Left ventricle myocardium inferior (tissue), 1 donor: ENCODE measurements around the gene BACE1. TPM values are rescaled to one million over a fixed set of nuclear protein-coding genes. Genes with fewer than 3 reads are reported as not detected.
"Not testable (repeated sequence)": the region's sequence is repeated elsewhere in the genome, so short reads cannot be mapped to it uniquely, and the experiment has no call there.

Experiments
- DNase-seq: peaks from one replicate; pipeline ENCODE4 v3.0.0-alpha.2; 2020
- H3K27ac ChIP-seq: fragments of 200-600 bp; replicated peaks from 2 replicates; pipeline ENCODE4 v1.8.0; 2021
- H3K27me3 ChIP-seq: fragments of 200-600 bp; 2 replicates; pipeline ENCODE4 v1.8.0; 2021; ENCODE audit warnings: low read depth
- H3K36me3 ChIP-seq: fragments of 200-600 bp; 2 replicates; pipeline ENCODE4 v1.8.0; 2021
- H3K4me1 ChIP-seq: fragments of 200-600 bp; 2 replicates; pipeline ENCODE4 v1.8.0; 2021
- H3K4me3 ChIP-seq: fragments of 200-600 bp; 2 replicates; pipeline ENCODE4 v1.8.0; 2021; ENCODE audit warnings: mild to moderate bottlenecking, moderate library complexity
- H3K9me3 ChIP-seq: fragments of 200-600 bp; replicated peaks from 2 replicates; pipeline ENCODE4 v1.8.0; 2021
- intact Hi-C: fragments of 100-400 bp; cut with micrococcal nuclease; formaldehyde crosslinking; loops from one replicate; pipeline ENCODE4 v1.11.0; 2022
- total RNA-seq: library from RNA; stranded (reverse); fragmentation: NEBNext Ultra II Directional; extraction: Animal tissue kit (Norgen Biotek cat#: 25700); gene quantifications from one replicate; pipeline ENCODE4 v1.2.1, GENCODE V29; 2021
- TF ChIP-seq, protein P1 (sequence below): fragments of 200-600 bp; IDR thresholded peaks from 2 replicates; pipeline ENCODE4 v1.8.0; 2021; ENCODE audit warnings: antibody characterized with exemption, mild to moderate bottlenecking, borderline replicate concordance
- donor health status: DM: no; HTN: yes; CAD: no; lungs with severe emphysema.

Gene BACE1
- total RNA-seq, 1 donor from 2014 or later: 13.8 TPM

DNA sequence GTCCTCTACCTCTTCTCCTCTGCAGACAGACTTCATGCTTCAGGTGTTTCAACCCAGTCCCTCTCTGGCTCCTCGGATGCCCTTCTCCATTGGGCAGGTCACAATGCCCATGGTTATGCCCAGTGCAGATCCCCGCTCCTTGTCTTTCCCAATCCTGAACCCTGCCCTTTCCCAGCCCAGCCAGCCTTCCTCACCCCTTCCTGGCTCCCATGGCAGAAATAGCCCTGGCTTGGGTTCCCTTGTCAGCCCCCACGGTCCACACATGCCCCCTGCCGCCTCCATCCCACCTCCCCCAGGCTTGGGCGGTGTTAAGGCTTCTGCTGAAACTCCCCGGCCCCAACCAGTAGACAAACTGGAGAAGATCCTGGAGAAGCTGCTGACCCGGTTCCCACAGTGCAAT lies 34.2 kb downstream of the BACE1 start:
- Histone ChIP-seq H3K27me3 (no peaks in the 10 kb centered on the region), H3K4me1 (no peaks in the 10 kb centered on the region), H3K4me3 (no peak overlapping the region), H3K9me3 (no peaks in the 10 kb centered on the region), H3K36me3 (peaks cover 74% of the 10 kb centered on the region), H3K27ac (no peak overlapping the region)
- DNase-seq: no peak
- intact Hi-C loops: no loop called here
- TF ChIP-seq, protein P1, sequence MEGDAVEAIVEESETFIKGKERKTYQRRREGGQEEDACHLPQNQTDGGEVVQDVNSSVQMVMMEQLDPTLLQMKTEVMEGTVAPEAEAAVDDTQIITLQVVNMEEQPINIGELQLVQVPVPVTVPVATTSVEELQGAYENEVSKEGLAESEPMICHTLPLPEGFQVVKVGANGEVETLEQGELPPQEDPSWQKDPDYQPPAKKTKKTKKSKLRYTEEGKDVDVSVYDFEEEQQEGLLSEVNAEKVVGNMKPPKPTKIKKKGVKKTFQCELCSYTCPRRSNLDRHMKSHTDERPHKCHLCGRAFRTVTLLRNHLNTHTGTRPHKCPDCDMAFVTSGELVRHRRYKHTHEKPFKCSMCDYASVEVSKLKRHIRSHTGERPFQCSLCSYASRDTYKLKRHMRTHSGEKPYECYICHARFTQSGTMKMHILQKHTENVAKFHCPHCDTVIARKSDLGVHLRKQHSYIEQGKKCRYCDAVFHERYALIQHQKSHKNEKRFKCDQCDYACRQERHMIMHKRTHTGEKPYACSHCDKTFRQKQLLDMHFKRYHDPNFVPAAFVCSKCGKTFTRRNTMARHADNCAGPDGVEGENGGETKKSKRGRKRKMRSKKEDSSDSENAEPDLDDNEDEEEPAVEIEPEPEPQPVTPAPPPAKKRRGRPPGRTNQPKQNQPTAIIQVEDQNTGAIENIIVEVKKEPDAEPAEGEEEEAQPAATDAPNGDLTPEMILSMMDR: no peak

DNA sequence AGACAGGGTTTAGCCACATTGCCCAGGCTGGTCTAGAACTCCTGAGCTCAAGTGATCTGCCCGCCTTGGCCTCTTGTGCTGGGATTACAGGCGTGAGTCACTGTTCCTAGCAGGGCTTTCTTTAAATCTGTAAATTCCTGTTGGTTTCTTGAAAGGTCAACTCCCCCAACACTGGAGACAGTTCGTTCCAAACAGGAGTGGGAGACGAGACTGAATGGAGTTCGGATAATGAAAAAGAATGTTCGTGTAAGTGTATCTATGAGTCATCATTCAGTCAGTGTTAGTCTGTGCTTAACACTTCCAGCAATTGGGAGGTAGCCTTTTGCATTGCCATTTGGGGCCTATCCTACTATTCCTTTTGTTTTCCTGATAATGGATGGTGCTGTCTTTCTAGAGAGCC lies 34.9 kb downstream of the BACE1 start:
- no peak for DNase-seq
- no peaks in the 10 kb centered on the region for H3K27me3 ChIP-seq
- peaks cover 67% of the 10 kb centered on the region for H3K36me3 ChIP-seq
- H3K4me3 ChIP-seq: no peak overlapping the region
- H3K27ac ChIP-seq: no peak overlapping the region
- no peaks in the 10 kb centered on the region for H3K4me1 ChIP-seq
- intact Hi-C loops: no loop called here
- H3K9me3 ChIP-seq: no peaks in the 10 kb centered on the region
- TF ChIP-seq, protein P1: no peak

DNA sequence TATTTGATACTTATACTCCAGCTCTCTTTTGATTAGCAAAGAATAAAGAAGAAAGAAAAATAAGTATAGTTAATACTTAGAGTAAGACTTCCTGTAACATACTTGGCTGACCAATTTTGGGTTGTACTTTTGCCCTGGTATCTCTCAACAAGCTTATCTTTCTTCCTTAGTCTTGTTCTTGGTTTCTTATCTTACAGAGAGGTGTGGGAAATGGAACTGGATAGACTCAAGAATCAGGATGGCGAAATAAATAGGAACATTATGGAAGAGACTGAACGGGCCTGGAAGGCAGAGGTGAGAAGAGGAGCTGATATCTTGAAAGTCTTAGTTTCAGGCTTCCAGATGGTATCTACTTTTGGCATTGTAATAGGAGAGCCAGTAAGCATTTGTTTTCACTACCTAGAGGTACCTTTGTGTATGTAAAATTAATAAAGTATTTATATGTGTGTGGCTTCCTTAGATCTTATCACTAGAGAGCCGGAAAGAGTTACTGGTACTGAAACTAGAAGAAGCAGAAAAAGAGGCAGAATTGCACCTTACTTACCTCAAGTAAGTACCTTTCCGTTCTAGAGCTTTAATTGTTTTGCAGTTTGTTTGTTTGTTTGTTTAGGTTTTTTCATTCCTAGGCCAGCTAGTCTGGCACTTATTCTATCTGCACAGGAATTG lies 36.2 kb downstream of the BACE1 start:
- TF ChIP-seq, protein P1: no peak
- Histone ChIP-seq H3K36me3 (peaks cover 60% of the 10 kb centered on the region), H3K9me3 (no peaks in the 10 kb centered on the region), H3K4me1 (no peaks in the 10 kb centered on the region), H3K4me3 (no peak overlapping the region), H3K27me3 (no peaks in the 10 kb centered on the region), H3K27ac (no peak overlapping the region)
- intact Hi-C loops: no loop called here
- no peak for DNase-seq

DNA sequence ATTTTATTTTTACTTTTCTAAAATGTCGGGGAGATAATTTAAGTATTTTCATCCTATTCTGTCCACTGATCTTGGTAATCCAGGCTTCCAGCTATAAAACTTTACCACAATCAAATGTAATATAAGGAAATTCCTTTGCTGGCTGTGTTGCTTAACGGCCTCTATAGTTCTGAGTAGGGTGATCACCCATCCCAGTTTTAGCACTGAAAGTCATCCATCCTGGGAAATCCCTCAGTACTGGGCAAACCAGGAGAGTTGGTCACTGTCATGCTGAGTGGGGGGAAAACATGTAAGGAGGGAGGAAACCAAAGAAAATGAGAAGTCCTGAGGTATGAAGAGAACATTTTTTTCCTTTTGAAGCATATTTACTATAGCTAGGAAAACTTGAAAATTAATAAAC lies 37.7 kb downstream of the BACE1 start:
- no peaks in the 10 kb centered on the region for H3K4me1 ChIP-seq
- TF ChIP-seq, protein P1: no peak
- H3K36me3 ChIP-seq: peaks cover 59% of the 10 kb centered on the region

DNA sequence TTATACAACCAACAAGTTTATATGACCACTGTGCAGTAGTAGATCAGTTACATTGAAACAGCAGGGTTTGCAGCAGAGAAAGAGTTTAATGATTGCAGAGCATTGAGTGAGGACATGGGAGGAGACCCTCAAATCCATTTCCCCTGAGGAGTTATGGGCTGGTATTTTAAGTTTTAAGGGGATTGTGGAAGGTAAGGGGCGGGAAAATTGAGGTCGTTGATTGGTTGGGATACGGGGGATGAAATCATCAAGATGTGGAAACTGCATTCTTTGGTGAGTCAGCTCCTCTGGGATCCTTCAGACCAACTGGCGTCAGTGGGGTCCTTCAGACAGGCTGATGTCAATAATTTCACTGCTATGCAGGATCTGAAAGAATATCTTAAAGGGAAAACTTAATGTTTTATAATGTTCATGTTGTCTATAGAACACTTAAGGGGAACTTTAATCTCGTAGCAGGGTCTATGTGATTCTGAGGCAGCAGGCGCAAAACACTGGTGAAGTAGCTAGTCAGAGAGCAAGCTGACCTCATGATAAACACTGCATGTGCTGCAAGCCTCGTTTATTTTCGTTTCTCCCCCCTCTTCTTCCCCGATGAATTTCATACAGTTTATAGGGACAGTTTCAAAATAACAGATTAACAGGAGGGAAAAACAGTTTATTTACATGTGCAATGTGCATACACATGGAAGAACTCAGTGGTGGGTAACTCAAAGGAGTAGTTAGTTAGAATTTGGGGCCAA lies 42.3 kb downstream of the BACE1 start:
- TF ChIP-seq, protein P1: no peak
- peaks cover 25% of the 10 kb centered on the region for H3K36me3 ChIP-seq
- H3K4me3 ChIP-seq: no peak overlapping the region
- no peak for DNase-seq
- no peaks in the 10 kb centered on the region for H3K27me3 ChIP-seq
- intact Hi-C loops: no loop called here
- peaks cover 6% of the 10 kb centered on the region for H3K9me3 ChIP-seq
- no peak overlapping the region for H3K27ac ChIP-seq
- no peaks in the 10 kb centered on the region for H3K4me1 ChIP-seq

More for the DNA sequence above, 37.7 kb downstream of the BACE1 start:
- H3K27ac ChIP-seq: no peak overlapping the region
- no peaks in the 10 kb centered on the region for H3K27me3 ChIP-seq
- no peak for DNase-seq
- intact Hi-C loops: no loop called here
- H3K4me3 ChIP-seq: no peak overlapping the region
- peaks cover 3% of the 10 kb centered on the region for H3K9me3 ChIP-seq

DNA sequence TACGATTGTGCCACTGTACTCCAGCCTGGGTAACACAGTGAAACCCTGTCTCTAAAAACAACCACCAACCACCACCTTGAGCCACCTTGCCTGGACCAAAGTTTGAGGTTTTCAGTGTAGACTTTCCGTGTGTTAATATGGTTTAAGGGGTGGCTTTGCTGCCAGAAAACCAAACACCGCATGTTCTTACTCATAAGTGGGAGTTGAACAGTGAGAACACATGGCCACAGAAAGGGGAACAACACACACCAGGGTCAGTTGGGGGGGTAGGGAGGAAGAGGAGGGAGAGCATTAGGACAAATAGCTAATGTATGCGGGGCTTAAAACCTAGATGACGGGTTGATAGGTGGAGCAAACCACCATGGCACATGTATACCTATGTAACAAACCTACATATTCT lies 43.9 kb downstream of the BACE1 start:
- H3K4me1 ChIP-seq, H3K27ac ChIP-seq, H3K27me3 ChIP-seq, H3K4me3 ChIP-seq, DNase-seq, intact Hi-C loops, H3K9me3 ChIP-seq: not testable (repeated sequence)
- peaks cover 34% of the 10 kb centered on the region for H3K36me3 ChIP-seq
